Limb (tissue), 2 donors: ENCODE results near the gene SNTG2.

Experiments used
- DNase-seq, 2 donors: peaks; one replicate each; pipeline ENCODE4 v3.0.0-alpha.2; 2016; ENCODE audit errors: extremely low spot score in 2 of 2

SNTG2 gene

GRCh38 chr2:1047485-1047884 is 96.8 kb downstream of the SNTG2 start:
- DNase-seq, result no peak

- DNase-seq, result no peak
Observed at GRCh38 chr2:1049691-1050090, 99.0 kb downstream of the SNTG2 start.

- no peak for DNase-seq
Observed at GRCh38 chr2:1051075-1051474, 100.4 kb downstream of the SNTG2 start.

GRCh38 chr2:1052771-1053191 is 102.1 kb downstream of the SNTG2 start:
- peak in 1 of 2 donors; percentile 10 for DNase-seq

- no peak for DNase-seq
Observed at GRCh38 chr2:1053786-1054185, 103.1 kb downstream of the SNTG2 start.

- DNase-seq, result no peak
Observed at GRCh38 chr2:1054399-1054798, 103.8 kb downstream of the SNTG2 start.

- no peak for DNase-seq
Observed at GRCh38 chr2:1055014-1055595, 104.5 kb downstream of the SNTG2 start.

GRCh38 chr2:1060372-1060771 is 109.7 kb downstream of the SNTG2 start:
- DNase-seq, result no peak

- no peak for DNase-seq
Observed at GRCh38 chr2:1060987-1061386, 110.3 kb downstream of the SNTG2 start.

GRCh38 chr2:1068241-1068640 is 117.6 kb downstream of the SNTG2 start:
- no peak for DNase-seq

- DNase-seq, result no peak
Observed at GRCh38 chr2:1068822-1069221, 118.2 kb downstream of the SNTG2 start.

GRCh38 chr2:1069847-1070246 is 119.2 kb downstream of the SNTG2 start:
- no peak for DNase-seq

GRCh38 chr2:1070601-1071000 is 120.0 kb downstream of the SNTG2 start:
- no peak for DNase-seq

- no peak for DNase-seq
Observed at GRCh38 chr2:1071650-1072049, 121.0 kb downstream of the SNTG2 start.

- no peak for DNase-seq
Observed at GRCh38 chr2:1072250-1072649, 121.6 kb downstream of the SNTG2 start.

GRCh38 chr2:1077911-1078310 is 127.3 kb downstream of the SNTG2 start:
- DNase-seq, result no peak

GRCh38 chr2:1078326-1078725 is 127.7 kb downstream of the SNTG2 start:
- no peak for DNase-seq

- no peak for DNase-seq
Observed at GRCh38 chr2:1079873-1080799, 129.5 kb downstream of the SNTG2 start.

GRCh38 chr2:1081451-1082225 is 131.0 kb downstream of the SNTG2 start:
- DNase-seq, result peak; percentile 26 to 70

GRCh38 chr2:1082456-1083205 is 132.0 kb downstream of the SNTG2 start:
- no peak for DNase-seq

- DNase-seq, result no peak
Observed at GRCh38 chr2:1088192-1088860, 137.7 kb downstream of the SNTG2 start.
